Colonic mucosa (tissue), 4 donors: ENCODE data around the gene SEPTIN5. TPM values are rescaled to one million over a fixed set of nuclear protein-coding genes. Genes with fewer than 3 reads are reported as not detected.

Source experiments
- DNase-seq: peaks from one replicate; pipeline ENCODE4 v3.0.0-alpha.2; 2020
- H3K27ac ChIP-seq: fragments of 200-600 bp; one replicate; pipeline ENCODE4 v1.8.0; 2021
- H3K27me3 ChIP-seq: fragments of 200-600 bp; one replicate; pipeline ENCODE4 v1.8.0; 2021
- H3K36me3 ChIP-seq: fragments of 200-600 bp; one replicate; pipeline ENCODE4 v1.8.0; 2021
- H3K4me1 ChIP-seq: fragments of 200-600 bp; one replicate; pipeline ENCODE4 v1.8.0; 2021; ENCODE audit warnings: mild to moderate bottlenecking
- H3K4me3 ChIP-seq: fragments of 200-600 bp; one replicate; pipeline ENCODE4 v1.8.0; 2021
- H3K9ac ChIP-seq, 2 donors: one replicate each; pipeline ENCODE4 v1.7.0; 2013; ENCODE audit warnings: control low read depth in 2 of 2, low read depth in 2 of 2, low read length in 2 of 2
- H3K9me3 ChIP-seq: fragments of 200-600 bp; one replicate; pipeline ENCODE4 v1.8.0; 2021
- CTCF ChIP-seq: fragments of 200-600 bp; IDR thresholded peaks from one replicate; pipeline ENCODE4 v1.8.0; 2022; ENCODE audit warnings: antibody characterized with exemption, mild to moderate bottlenecking
- intact Hi-C: fragments of 100-400 bp; cut with DNase I; formaldehyde crosslinking; loops from one replicate; pipeline ENCODE4 v1.14.1; 2022
- total RNA-seq, 2 donors: library from RNA; stranded (reverse); fragmentation: NEBNext Ultra II Directional in 1 of 2; extraction: Animal tissue kit (Norgen Biotek cat#: 25700) in 1 of 2; gene quantifications; one replicate each; pipeline ENCODE4 v1.2.1, GENCODE V29; 2021
- donor health status: healthy.
- donor health status: DM: no; HTN: no; CAD: no.
- donor health status: DM: no; HTN: no; CAD: no.

SEPTIN5 gene
- total RNA-seq, 2 donors from 2014 or later = 2.2 to 2.5 TPM

GRCh38 chr22:19760951-19761724 lies 46.8 kb downstream of the SEPTIN5 start:
- Histone ChIP-seq H3K4me1 (peaks cover 3% of the 10 kb centered on the region), H3K4me3 (no peak overlapping the region), H3K9ac (no peak overlapping the region), H3K27ac (no peak overlapping the region), H3K9me3 (no peaks in the 10 kb centered on the region), H3K36me3 (no peaks in the 10 kb centered on the region), H3K27me3 (peaks cover 86% of the 10 kb centered on the region)
- TF ChIP-seq CTCF = no peak
- no peak for DNase-seq
- intact Hi-C loops = no loop called here

GRCh38 chr22:19761725-19762567 lies 47.6 kb downstream of the SEPTIN5 start:
- intact Hi-C loops = no loop called here
- TF ChIP-seq CTCF = no peak
- no peak for DNase-seq
- Histone ChIP-seq H3K27me3 (peaks cover 86% of the 10 kb centered on the region), H3K4me1 (peaks cover 6% of the 10 kb centered on the region), H3K4me3 (no peak overlapping the region), H3K36me3 (no peaks in the 10 kb centered on the region), H3K9ac (no peak overlapping the region), H3K27ac (no peak overlapping the region), H3K9me3 (no peaks in the 10 kb centered on the region)

GRCh38 chr22:19762568-19763457 lies 48.5 kb downstream of the SEPTIN5 start:
- intact Hi-C loops = no loop called here
- H3K36me3 ChIP-seq = no peaks in the 10 kb centered on the region
- DNase-seq = no peak
- H3K9me3 ChIP-seq = no peaks in the 10 kb centered on the region
- no peak for TF ChIP-seq CTCF
- peaks cover 86% of the 10 kb centered on the region for H3K27me3 ChIP-seq
- no peak overlapping the region for H3K9ac ChIP-seq
- peaks cover 5% of the 10 kb centered on the region for H3K4me1 ChIP-seq
- no peak overlapping the region for H3K27ac ChIP-seq
- no peak overlapping the region for H3K4me3 ChIP-seq

GRCh38 chr22:19763458-19764298 lies 49.4 kb downstream of the SEPTIN5 start:
- H3K4me1 ChIP-seq = peaks cover 5% of the 10 kb centered on the region
- intact Hi-C loops = no loop called here
- H3K36me3 ChIP-seq = no peaks in the 10 kb centered on the region
- H3K27me3 ChIP-seq = peaks cover 86% of the 10 kb centered on the region
- no peak overlapping the region for H3K27ac ChIP-seq
- DNase-seq = no peak
- H3K9me3 ChIP-seq = no peaks in the 10 kb centered on the region
- H3K9ac ChIP-seq = no peak overlapping the region
- H3K4me3 ChIP-seq = no peak overlapping the region
- TF ChIP-seq CTCF = no peak
